Activated CD4-positive, alpha-beta T cell treated with anti-CD3 and anti-CD28 coated beads, Interleukin-2, amount 50 U/mL, for 1 hour (primary cell): ENCODE results near the gene MASP1.
"Not testable (repeated sequence)": the region's sequence is repeated elsewhere in the genome, so short reads cannot be mapped to it uniquely, and the experiment has no call there.

ENCODE experiments used
- DNase-seq: peaks from one replicate; pipeline ENCODE4 v3.0.0-alpha.2; 2020

Gene MASP1

DNA sequence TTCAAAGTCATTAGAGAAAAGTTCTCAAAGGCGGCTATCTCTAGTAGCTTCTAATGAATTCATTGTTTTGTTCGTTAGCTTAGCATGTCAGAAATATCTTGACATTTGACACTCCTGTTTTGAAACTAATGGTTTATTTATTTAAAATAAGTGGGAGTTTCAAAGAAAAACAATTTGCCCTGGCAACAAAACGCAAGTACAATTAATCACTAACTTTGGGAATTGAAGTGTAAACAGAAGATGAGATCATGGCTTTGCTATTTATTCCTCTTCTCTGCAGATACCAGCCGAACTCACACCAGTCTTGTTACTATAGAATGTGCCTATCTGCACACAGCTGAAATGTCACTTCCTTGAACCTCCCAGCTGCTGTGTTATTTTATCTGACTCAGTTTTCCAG, 27.5 kb downstream of the MASP1 start:
- no peak for DNase-seq

- no peak for DNase-seq
Observed at GRCh38 chr3:187263270-187263669, 28.3 kb downstream of the MASP1 start.

DNA sequence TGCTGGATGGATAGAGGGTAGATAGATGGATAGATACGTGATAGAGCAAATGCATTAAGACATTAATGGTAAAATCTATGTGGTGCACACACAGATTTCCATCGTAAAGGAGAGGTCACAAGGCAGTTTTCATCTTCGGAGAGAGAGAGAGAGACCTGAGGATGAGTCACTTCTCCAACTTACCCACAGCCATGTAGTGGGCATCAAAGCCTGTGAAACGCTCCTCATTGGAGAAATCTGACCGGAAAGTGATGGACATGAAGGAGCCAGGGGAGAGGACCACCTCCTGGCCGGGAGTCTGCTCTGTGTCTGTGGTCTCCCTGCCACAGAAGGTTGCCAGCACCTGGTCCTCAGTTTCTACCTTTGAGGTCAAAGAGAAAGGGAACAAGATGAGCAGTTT, 29.2 kb downstream of the MASP1 start:
- DNase-seq = no peak

- DNase-seq = no peak
Observed at GRCh38 chr3:187261541-187261969, 30.0 kb downstream of the MASP1 start.

GRCh38 chr3:187259171-187259570, 32.4 kb downstream of the MASP1 start:
- DNase-seq = no peak

DNA sequence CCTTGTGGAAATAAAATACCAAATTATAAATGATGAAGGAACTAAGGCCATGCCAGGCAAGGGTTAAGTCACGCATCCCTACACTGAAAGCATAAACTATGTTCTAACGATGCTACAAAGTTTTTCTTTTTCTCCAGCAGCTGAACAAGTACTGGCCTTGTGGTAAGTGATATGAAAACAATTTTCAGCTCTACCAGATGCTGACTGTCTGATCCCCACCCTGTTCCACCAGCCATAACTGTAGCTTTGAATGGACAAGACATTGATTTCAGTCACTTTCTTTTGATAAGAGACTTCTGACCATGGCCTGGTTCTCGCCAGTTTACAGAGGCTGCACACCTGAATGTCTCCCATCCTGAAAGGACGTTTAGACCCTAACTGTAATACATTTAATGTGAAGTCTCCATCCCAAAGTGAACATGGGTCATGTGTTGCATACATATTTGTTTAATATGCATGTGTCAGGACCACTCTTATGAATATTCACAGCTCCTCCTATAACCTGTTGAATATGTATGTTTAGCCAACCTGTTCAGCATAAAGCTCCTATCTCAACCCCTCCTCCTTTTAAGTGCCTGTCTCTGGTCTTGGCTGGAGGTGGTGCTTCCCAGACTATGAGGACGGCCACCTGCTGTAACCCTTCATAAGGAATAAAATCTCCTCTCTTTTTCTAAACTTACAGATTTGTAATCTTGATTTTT, 33.4 kb downstream of the MASP1 start:
- DNase-seq = no peak

DNA sequence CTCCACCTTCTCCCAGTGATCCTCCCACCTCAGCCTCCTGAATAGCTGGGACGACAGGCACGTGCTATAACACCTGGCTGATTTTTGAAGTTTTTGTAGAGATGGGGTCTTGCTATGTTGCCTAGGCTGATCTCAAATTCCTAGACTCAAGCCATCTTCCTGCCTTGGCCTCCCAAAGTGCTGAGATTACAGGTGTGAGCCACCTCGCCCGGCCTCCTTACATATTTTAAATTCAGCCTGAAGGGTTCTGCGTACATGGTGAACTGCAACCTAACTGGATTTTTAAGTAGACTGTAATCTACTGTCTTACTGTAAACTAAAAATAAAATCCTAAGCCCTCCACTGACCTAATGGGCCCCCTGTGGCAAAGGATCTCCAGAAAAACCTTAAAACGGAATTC, 34.1 kb downstream of the MASP1 start:
- DNase-seq = no peak

DNA sequence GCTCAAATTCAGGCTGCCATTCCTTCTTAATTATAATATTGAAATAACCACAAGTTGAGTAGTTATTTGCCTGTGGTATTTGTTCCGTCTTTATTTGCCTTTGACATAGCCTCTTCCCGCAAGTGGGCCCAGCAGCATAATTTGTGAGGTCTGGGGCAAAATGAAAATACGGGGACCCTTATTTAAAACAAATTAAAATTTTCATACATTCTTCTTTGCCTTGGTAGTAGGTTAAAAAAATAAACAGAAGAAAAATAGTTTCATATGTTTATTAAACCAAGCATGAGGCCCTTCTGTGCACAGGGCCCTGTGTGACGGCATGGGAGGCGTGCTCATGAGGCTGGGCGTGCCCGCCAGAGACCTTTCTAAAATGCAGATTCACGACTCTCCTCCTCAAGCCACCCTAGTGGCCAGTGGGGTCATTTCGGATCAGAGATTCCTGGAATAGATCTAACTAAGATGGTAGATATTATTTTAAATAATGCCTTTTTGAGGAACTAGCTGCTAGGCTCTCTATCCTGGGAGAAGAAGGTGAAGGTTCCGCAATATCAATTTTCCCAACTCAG, 35.4 kb downstream of the MASP1 start:
- no peak for DNase-seq

DNA sequence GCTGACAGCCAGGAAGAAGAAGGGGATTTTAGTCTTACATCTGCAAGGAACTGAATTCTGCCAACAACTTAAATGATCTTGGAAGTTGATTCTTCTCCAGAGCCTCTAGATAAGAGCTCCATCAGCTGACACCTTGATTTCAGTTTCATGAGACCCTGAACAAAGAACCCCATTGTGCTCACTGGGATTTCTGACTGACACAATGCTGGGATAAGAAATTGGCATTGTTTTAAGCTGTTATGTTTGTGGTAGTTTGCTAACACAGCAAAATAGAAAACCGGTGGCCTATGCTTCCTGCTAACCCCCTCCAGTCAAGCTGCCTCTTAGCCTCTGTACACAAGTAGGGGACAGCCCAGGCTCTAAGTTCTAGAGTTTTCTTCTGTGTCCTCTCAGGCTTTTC, 36.2 kb downstream of the MASP1 start:
- DNase-seq = no peak

DNA sequence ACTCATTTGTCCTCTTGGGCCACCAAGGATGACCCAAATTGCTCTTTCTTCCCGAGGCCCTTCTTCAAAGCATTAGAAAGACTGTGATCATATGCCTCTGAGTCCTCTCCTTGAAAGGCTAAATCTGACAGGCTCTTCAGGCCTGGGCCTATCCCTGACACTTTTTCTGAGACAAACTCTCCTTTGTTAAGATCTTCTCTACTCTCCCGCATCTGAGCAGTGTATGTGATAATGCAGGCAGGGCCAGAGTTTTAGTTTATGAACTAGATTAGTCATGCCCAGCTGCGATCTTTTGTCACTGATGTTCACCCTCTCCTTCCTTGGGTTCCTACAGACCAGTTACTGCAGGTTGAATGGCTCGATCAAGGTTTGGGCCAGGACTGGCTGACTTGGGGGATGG, 39.2 kb downstream of the MASP1 start:
- DNase-seq = no peak

GRCh38 chr3:187251599-187251998, 39.9 kb downstream of the MASP1 start:
- DNase-seq = no peak

GRCh38 chr3:187247398-187247797, 44.1 kb downstream of the MASP1 start:
- DNase-seq = no peak

- DNase-seq = no peak
Observed at GRCh38 chr3:187243933-187244524, 47.5 kb downstream of the MASP1 start.

- no peak for DNase-seq
Observed at GRCh38 chr3:187242900-187243299, 48.6 kb downstream of the MASP1 start.

DNA sequence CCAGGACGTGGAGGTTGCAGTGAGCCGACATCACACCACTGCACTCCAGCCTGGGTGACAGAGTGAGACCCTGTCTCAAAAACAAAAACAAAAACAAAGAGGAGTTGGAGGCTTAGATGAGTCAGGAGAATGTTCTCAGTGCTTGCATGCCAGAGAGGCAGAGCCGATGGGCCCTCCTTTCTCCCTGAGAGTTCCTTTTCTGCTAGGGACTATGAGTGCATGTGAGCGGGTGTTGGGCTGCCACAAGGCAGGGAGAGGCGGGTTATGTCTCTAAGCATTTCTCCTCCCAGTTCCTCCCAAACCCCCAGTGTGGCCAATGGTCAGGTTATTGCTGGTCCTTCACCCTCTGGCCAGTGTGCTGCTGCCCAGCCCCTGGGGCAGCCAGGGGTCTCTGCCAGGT, 49.1 kb downstream of the MASP1 start:
- DNase-seq = no peak

GRCh38 chr3:187238835-187239234, 52.7 kb downstream of the MASP1 start:
- not testable (repeated sequence) for DNase-seq

DNA sequence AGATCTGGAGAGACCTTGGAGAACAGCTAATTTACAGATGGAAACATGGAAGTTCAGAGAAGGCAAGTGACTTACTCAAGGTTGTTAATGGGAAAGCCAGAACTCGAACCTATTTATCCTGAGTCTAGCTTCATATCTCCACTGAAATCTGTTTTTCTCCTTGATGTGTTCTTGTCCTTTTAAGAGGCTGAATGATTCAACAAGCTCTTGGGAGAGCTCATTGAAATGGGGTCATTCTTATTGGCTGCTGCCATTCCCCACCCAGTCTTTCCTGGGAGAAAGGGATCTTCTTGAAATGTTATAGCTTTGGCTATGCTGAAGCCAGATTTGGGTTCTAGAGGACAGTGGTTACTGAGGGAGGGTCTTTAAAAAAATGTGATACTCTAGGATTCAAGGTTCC, 53.3 kb downstream of the MASP1 start:
- no peak for DNase-seq

DNA sequence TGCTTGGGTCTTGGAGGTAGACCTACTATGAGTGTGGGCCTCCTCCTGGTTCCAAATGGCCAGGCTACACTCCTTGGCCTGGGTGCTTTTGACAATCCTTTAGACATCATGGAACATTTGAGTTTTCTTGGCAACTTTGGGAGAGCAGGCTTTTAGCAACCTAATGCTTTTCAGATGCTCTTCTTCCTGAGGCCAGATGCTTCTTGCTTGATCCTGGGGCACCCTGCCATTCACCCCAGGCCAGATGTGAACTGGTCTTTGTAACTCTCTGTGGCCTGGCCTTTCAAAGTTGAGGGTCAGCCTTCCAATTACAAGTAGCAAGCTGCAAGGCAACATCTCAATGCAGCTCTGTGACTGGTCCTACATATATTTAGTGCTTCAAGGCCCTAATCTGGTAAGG, 53.8 kb downstream of the MASP1 start:
- DNase-seq = no peak

DNA sequence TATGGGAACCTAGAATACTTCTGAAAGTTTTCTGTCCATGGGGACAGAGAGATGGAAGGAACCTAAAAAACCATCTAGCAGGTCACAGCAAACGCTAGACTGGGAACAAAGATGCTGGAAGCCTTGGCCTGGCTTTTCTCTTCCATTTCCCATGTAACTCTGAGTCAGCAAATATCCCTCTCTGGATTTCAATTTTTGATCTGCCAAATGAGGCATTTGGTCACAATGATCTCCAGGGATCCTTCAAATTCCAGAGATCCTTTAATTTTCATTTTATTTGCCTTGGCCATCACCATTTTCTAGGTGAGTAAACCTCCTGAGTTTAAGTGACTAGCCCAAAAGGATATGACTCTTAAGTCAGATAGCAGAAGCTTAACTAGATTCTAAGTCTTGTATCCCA, 54.6 kb downstream of the MASP1 start:
- no peak for DNase-seq

DNA sequence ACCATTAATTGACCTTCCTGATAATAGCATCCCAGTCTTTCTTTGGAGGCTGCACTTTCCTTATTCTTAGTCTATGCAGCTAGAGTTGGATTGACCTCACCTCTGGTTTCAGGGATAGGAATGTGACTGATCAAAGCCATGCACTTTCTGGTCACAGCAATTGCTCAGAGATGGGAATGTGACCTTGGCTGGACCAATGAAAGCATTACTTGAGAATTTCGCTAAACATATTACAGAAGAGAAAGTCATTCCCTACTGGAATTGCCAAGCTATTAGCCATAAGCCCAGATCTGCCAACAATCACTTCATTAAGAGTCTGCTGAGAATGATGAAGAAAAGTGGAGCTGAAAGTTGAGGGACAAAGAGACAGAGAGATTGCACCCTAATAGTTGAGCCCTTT, 61.5 kb downstream of the MASP1 start:
- no peak for DNase-seq

DNA sequence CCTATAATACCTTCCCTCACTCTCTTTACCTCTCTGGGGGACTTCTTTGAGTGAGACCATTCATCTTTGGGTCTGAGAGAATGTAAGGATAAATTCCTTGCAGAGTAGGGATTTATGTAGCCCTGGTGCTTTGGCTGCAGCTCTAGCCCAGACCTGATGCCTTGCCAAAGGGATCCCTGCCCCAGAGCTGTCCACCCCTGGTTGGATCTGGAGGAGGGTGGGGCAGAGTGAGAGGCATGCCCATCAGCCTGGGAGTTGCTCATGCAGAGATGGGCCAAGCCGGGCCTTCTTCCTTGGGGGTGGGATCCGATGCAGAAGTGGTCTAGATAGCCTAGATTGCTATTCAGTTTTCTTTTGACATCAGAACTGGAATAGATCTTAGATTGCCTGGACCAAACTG, 62.8 kb downstream of the MASP1 start:
- DNase-seq = no peak

GRCh38 chr3:187227658-187228258, 63.8 kb downstream of the MASP1 start:
- no peak for DNase-seq

GRCh38 chr3:187223799-187224198, 67.7 kb downstream of the MASP1 start:
- no peak for DNase-seq

GRCh38 chr3:187222801-187223200, 68.7 kb downstream of the MASP1 start:
- DNase-seq = no peak
